ENCODE data around the gene C3.

- TF ChIP-seq POLR2A (IDR thresholded peaks at IDR 0.05; ENCODE audit: borderline replicate concordance, extremely low read depth, insufficient read depth, insufficient read length): no peak
- TF ChIP-seq EZH2phosphoT487 (IDR thresholded peaks at IDR 0.05; ENCODE audit: borderline replicate concordance): no peak
- no peak for TF ChIP-seq ZBTB33 (IDR thresholded peaks at IDR 0.05; ENCODE audit: extremely low read depth, insufficient replicate concordance, low read length)
- no peak for TF ChIP-seq CTCF (IDR thresholded peaks at IDR 0.05 in 2 of 3, conservative IDR thresholded peaks at IDR 0.05 in 1 of 3; ENCODE audit: borderline replicate concordance in 1 of 3, insufficient read depth in 1 of 3, low read depth in 2 of 3, low read length in 2 of 3)
- TF ChIP-seq POLR2AphosphoS5 (IDR thresholded peaks at IDR 0.05; ENCODE audit: low read depth, low read length): no peak
- no peak for TF ChIP-seq SRF (IDR thresholded peaks at IDR 0.05; ENCODE audit: low read depth)
- no peak for TF ChIP-seq MAX (IDR thresholded peaks at IDR 0.05)
- TF ChIP-seq EZH2 (IDR thresholded peaks at IDR 0.05): no peak
- TF ChIP-seq RAD21 (IDR thresholded peaks at IDR 0.05; ENCODE audit: low read depth): no peak
- TF ChIP-seq REST (IDR thresholded peaks at IDR 0.05; ENCODE audit: low read depth): no peak
- no peak for TF ChIP-seq YY1 (IDR thresholded peaks at IDR 0.05; ENCODE audit: extremely low read depth, insufficient replicate concordance, low read depth, low read length)
- no peak for TF ChIP-seq ZFX (IDR thresholded peaks at IDR 0.05)
- TF ChIP-seq CEBPB (IDR thresholded peaks at IDR 0.05; ENCODE audit: low read depth): no peak
These were observed 20.5 kb downstream of the C3 start for GRCh38 chr19:6699935-6700334.
